HepG2 (cell line): ENCODE measurements around the gene IQSEC1. TPM values are rescaled to one million over a fixed set of nuclear protein-coding genes. Genes with fewer than 3 reads are reported as not detected.

Experiments used
- ATAC-seq: fragments of 200-7000 bp; cut with Tn5 transposase; 3 replicates; pipeline ENCODE4 v1.9.1; 2020; ENCODE audit warnings: mild to moderate bottlenecking, moderate library complexity
- BruUV-seq: library from RNA; stranded (reverse); fragments of 400-500 nt; replicated peaks from 2 replicates; lab custom pipeline; 2021; lab: Mats Ljungman, UMichigan
- CTCF ChIA-PET: fragments of 300-600 bp; formaldehyde crosslinking; extraction: SDS; loops from one replicate; lab custom pipeline; 2021; ENCODE audit warnings: low total read pairs, inconsistent platforms, low intra/inter-chr PET ratio; lab: Yijun Ruan, JAX
- POLR2A ChIA-PET: fragments of 350-600 bp; sonication (Branson Sonifier 250); formaldehyde crosslinking; loops from one replicate; lab custom pipeline; 2020; ENCODE audit warnings: antibody characterized with exemption, inconsistent platforms; lab: Yijun Ruan, JAX
- DNase-seq: peaks from one replicate; pipeline ENCODE4 v3.0.0-alpha.2; 2015; ENCODE audit warnings: low spot score
- FAIRE-seq: peaks from 3 replicates; lab custom pipeline; 2011; peaks lifted over from hg19 to GRCh38; lab: Jason Lieb, UNC
- H2AFZ ChIP-seq: one replicate; pipeline ENCODE4 v1.6.1; 2011; ENCODE audit warnings: low read length, inconsistent platforms
- H3K27ac ChIP-seq: fragments of 300-600 bp; 3 replicates; pipeline ENCODE4 v1.8.0; 2011; ENCODE audit warnings: mixed run types, mild to moderate bottlenecking, mixed read lengths, low read length, inconsistent platforms; ENCODE audit not compliant: insufficient read depth; ENCODE audit errors: extremely low read length
- H3K27me3 ChIP-seq, 2 experiments: fragments of 200-600 bp in 1 of 2; 2 replicates in 1 of 2; 3 replicates in 1 of 2; pipeline versions ENCODE4 v1.6.0 to v1.8.0; 2011; ENCODE audit warnings: low read length in 2 of 2, mild to moderate bottlenecking in 2 of 2, moderate library complexity in 2 of 2, inconsistent platforms in 1 of 2; ENCODE audit not compliant: insufficient read depth in 2 of 2, control insufficient read depth in 1 of 2
- H3K36me3 ChIP-seq, 2 experiments: fragments of 200-600 bp in 1 of 2; replicated peaks in 1 of 2; 2 replicates in 1 of 2; 3 replicates in 1 of 2; pipeline versions ENCODE4 v1.5.1 to v1.8.0; 2011; ENCODE audit warnings: low read length in 2 of 2, inconsistent platforms in 1 of 2; ENCODE audit not compliant: insufficient read depth in 2 of 2, control insufficient read depth in 1 of 2
- H3K4me1 ChIP-seq: 2 replicates; pipeline ENCODE4 v1.5.1; 2012; ENCODE audit warnings: low read length, inconsistent platforms; ENCODE audit not compliant: insufficient read depth
- H3K4me2 ChIP-seq: 2 replicates; pipeline ENCODE4 v1.6.0; 2011; ENCODE audit warnings: low read depth, low read length, inconsistent platforms
- H3K4me3 ChIP-seq, 3 experiments: fragments of 200-600 bp in 1 of 3; sonication (generic), shearing (Covaris generic) in 1 of 3; replicated peaks in 1 of 3; 2 replicates each; pipeline ENCODE4 v1.5.1; 2011 to 2016; ENCODE audit warnings: low read length in 3 of 3, inconsistent platforms in 2 of 3, low read depth in 2 of 3, mild to moderate bottlenecking in 2 of 3, control low read depth in 1 of 3, mixed read lengths in 1 of 3; ENCODE audit not compliant: insufficient read depth in 1 of 3
- H3K79me2 ChIP-seq: one replicate; pipeline ENCODE4 v1.6.1; 2011; ENCODE audit warnings: low read length, inconsistent platforms; ENCODE audit not compliant: insufficient read depth
- H3K9ac ChIP-seq: 2 replicates; pipeline ENCODE4 v1.6.0; 2011; ENCODE audit warnings: mild to moderate bottlenecking, low read depth, low read length, inconsistent platforms; ENCODE audit not compliant: insufficient read depth
- H3K9me3 ChIP-seq: 2 replicates; pipeline ENCODE4 v1.5.1; 2012; ENCODE audit warnings: mild to moderate bottlenecking, low read length
- H4K20me1 ChIP-seq: 2 replicates; pipeline ENCODE4 v1.6.0; 2011; ENCODE audit warnings: inconsistent platforms, mild to moderate bottlenecking, low read length, moderate library complexity; ENCODE audit not compliant: insufficient read depth
- GABPB1 ChIP-seq: IDR thresholded peaks from 2 replicates; pipeline ENCODE4 v1.6.1; 2016; ENCODE audit warnings: mild to moderate bottlenecking, missing genetic modification reagents, moderate library complexity, missing compliant biosample characterization
- WGBS: methylation state at CpG from one replicate; pipeline ENCODE4 v1.1.6; 2017; ENCODE audit warnings: low lambda C conversion rate; 5-methylcytosine and 5-hydroxymethylcytosine counted together
- in situ Hi-C: cut with HindIII; loops from 2 replicates; pipeline ENCODE4 v1.10.0; 2017; ENCODE audit warnings: low pct_unique_long_range_greater_than_20kb; ENCODE audit not compliant: extremely low pct_ligation_motif_present
- intact Hi-C: fragments of 100-400 bp; cut with micrococcal nuclease; formaldehyde crosslinking; loops from one replicate; pipeline ENCODE4 v1.10.0; 2022; ENCODE audit not compliant: unreplicated experiment
- polyA plus RNA-seq, 8 experiments: library from polyadenylated mRNA; depleted of rRNA in 3 of 8; stranded (reverse) in 7 of 8; unstranded in 1 of 8; fragments of >200 nt; fragmentation: Illumina TruSeq in 4 of 8; extraction: Trizol in 4 of 8; gene quantifications; 2 replicates each; pipeline versions ENCODE4 v1.2.1 to v1.2.3, GENCODE V29; 2011 to 2016; ENCODE audit warnings: low read depth in 4 of 8, missing spikeins in 1 of 8, mixed read lengths in 1 of 8; ENCODE audit not compliant: insufficient read depth in 1 of 8
- total RNA-seq, 5 experiments: library from RNA; depleted of rRNA; stranded (reverse); fragments of >200 nt; fragmentation: Illumina TruSeq; extraction: Trizol; gene quantifications; 2 replicates each; pipeline ENCODE4 v1.2.3, GENCODE V29; 2016; ENCODE audit warnings: low read depth in 1 of 5
- TF ChIP-seq, protein P1 (sequence below): sonication (generic); formaldehyde crosslinking; IDR thresholded peaks from 2 replicates; pipeline ENCODE4 v1.4.0; 2020; ENCODE audit warnings: missing genetic modification reagents
- TF ChIP-seq, protein P2 (sequence below): sonication (generic); formaldehyde crosslinking; IDR thresholded peaks from 2 replicates; pipeline ENCODE4 v1.8.0; 2022; ENCODE audit warnings: low read depth, missing genetic modification reagents
- TF ChIP-seq, protein P3 (sequence below): sonication (generic); formaldehyde crosslinking; IDR thresholded peaks from 2 replicates; pipeline ENCODE4 v1.4.0; 2020; ENCODE audit warnings: missing genetic modification reagents
- TF ChIP-seq, protein P4 (sequence below), 2 experiments: IDR thresholded peaks; 2 replicates each; pipeline ENCODE4 v1.6.1; 2011 to 2012; ENCODE audit warnings: low read length in 2 of 2, borderline replicate concordance in 1 of 2, low read depth in 1 of 2, mild to moderate bottlenecking in 1 of 2, moderate library complexity in 1 of 2

Gene IQSEC1
- total and polyA plus RNA-seq, 2 of the 13 experiments (the other 11 are each of a cell fraction or from before 2014, with no cell fraction given), result 17.4 to 20.2 TPM

DNA sequence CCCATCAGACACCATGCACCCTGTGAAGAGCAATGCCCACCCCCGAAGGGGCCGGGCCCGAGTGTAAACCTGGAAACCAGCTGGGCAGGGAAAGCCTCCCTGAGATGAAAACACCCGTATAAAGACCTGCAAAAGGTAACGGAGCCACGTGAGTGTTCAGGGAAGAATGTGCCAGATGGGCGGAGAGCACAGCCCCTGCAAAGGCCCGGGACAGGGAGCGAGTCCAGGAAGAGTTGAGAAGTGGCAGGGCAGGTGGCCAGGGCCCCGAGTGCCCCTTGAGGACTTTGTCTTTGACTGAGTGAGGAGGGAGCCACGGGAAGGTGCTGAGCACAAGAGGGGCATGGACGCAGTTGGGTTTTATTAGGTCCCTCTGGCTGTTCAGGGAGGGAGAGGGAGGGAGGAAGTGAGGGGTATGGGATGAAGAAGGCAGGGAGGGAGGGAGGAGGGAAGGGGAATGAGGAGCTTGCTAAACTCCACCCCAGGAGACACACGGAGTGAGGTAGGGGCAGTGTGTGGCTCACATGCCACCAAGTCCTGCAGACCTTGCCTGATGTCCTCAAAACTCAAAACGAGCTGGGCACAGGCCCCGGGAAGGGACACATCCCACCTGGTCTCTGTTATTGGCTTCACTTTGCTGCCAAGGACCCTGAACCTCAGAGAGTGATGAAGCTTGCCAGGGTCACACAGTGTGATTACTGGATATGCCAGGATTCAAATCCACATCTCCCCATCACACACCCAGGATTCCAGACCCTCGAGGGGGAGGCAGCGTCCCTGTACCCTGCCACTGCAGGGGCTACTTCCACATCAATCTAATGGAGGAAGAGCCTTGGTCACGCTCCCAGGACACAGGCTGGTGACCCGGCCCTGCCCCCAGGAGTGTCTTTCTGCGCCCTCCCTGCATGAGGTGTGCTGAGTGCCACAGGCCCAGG lies 49.1 kb upstream of the IQSEC1 start (continued):
- TF ChIP-seq, protein P1, sequence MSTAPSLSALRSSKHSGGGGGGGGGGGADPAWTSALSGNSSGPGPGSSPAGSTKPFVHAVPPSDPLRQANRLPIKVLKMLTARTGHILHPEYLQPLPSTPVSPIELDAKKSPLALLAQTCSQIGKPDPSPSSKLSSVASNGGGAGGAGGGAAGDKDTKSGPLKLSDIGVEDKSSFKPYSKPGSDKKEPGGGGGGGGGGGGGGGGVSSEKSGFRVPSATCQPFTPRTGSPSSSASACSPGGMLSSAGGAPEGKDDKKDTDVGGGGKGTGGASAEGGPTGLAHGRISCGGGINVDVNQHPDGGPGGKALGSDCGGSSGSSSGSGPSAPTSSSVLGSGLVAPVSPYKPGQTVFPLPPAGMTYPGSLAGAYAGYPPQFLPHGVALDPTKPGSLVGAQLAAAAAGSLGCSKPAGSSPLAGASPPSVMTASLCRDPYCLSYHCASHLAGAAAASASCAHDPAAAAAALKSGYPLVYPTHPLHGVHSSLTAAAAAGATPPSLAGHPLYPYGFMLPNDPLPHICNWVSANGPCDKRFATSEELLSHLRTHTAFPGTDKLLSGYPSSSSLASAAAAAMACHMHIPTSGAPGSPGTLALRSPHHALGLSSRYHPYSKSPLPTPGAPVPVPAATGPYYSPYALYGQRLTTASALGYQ, result no peak
- TF ChIP-seq, protein P2, sequence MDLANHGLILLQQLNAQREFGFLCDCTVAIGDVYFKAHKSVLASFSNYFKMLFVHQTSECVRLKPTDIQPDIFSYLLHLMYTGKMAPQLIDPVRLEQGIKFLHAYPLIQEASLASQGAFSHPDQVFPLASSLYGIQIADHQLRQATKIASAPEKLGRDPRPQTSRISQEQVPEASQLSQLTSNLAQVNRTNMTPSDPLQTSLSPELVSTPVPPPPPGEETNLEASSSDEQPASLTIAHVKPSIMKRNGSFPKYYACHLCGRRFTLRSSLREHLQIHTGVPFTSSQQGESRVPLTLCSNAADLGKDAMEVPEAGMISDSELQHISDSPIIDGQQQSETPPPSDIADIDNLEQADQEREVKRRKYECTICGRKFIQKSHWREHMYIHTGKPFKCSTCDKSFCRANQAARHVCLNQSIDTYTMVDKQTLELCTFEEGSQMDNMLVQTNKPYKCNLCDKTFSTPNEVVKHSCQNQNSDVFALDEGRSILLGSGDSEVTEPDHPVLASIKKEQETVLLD, result no peak
- TF ChIP-seq, protein P3, sequence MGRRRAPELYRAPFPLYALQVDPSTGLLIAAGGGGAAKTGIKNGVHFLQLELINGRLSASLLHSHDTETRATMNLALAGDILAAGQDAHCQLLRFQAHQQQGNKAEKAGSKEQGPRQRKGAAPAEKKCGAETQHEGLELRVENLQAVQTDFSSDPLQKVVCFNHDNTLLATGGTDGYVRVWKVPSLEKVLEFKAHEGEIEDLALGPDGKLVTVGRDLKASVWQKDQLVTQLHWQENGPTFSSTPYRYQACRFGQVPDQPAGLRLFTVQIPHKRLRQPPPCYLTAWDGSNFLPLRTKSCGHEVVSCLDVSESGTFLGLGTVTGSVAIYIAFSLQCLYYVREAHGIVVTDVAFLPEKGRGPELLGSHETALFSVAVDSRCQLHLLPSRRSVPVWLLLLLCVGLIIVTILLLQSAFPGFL (CRISPR knock-in tag), result no peak

DNA sequence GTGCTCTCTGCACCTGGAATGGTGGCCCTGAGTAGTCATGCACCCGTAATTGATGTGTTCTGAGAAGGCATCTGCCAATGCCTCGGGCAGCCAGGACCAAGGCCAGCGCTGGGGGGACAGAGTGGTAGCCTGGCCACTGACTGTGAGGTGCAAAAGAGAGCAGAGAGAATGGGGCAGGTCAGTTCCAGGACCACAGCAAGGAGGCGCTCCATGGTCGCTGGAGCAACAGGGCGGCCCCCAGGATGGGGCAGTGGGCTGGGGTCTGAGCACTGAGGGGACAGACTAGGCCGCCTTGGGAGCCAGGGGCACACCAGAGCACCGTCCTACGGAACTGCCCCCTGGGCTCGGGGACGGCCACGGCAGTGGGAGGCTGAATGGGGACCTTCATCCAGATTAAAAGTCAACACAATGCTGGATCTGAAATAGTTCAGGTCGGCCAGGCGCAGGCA lies 48.3 kb upstream of the IQSEC1 start:
- no peaks in the 10 kb centered on the region for H3K79me2 ChIP-seq
- no peak overlapping the region for H3K4me3 ChIP-seq
- in situ Hi-C loops, result no loop called here
- H3K4me2 ChIP-seq, result no peak overlapping the region
- no peaks in the 10 kb centered on the region for H3K9me3 ChIP-seq
- ATAC-seq (no peak; the same call in 2 of the 3 replicates), DNase-seq (no peak), FAIRE-seq (no peak)
- intact Hi-C loops, result no loop called here
- H2AFZ ChIP-seq, result no peak overlapping the region
- no TSS peak for BruUV-seq
- POLR2A ChIA-PET, result no interaction called here
- H3K36me3 ChIP-seq, result peaks cover 0 to 6% of the 10 kb centered on the region in 2 experiments; a peak in 2 of 5 replicates
- H3K9ac ChIP-seq, result no peak overlapping the region
- H3K4me1 ChIP-seq, result no peaks in the 10 kb centered on the region
- 96% methylated on average over 8 of the region's 14 CpGs for WGBS
- H3K27ac ChIP-seq, result no peak overlapping the region
- 0 out of 2 replicates have a peak, but pooled peaks cover 2% of the 10 kb centered on the region for H4K20me1 ChIP-seq
- TF ChIP-seq, protein P4, sequence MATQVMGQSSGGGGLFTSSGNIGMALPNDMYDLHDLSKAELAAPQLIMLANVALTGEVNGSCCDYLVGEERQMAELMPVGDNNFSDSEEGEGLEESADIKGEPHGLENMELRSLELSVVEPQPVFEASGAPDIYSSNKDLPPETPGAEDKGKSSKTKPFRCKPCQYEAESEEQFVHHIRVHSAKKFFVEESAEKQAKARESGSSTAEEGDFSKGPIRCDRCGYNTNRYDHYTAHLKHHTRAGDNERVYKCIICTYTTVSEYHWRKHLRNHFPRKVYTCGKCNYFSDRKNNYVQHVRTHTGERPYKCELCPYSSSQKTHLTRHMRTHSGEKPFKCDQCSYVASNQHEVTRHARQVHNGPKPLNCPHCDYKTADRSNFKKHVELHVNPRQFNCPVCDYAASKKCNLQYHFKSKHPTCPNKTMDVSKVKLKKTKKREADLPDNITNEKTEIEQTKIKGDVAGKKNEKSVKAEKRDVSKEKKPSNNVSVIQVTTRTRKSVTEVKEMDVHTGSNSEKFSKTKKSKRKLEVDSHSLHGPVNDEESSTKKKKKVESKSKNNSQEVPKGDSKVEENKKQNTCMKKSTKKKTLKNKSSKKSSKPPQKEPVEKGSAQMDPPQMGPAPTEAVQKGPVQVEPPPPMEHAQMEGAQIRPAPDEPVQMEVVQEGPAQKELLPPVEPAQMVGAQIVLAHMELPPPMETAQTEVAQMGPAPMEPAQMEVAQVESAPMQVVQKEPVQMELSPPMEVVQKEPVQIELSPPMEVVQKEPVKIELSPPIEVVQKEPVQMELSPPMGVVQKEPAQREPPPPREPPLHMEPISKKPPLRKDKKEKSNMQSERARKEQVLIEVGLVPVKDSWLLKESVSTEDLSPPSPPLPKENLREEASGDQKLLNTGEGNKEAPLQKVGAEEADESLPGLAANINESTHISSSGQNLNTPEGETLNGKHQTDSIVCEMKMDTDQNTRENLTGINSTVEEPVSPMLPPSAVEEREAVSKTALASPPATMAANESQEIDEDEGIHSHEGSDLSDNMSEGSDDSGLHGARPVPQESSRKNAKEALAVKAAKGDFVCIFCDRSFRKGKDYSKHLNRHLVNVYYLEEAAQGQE (IDR thresholded peaks at IDR 0.05; ENCODE audit: borderline replicate concordance in 1 of 2, low read depth in 1 of 2, low read length in 2 of 2), result peak; percentile 24 to 81
- no peak for TF ChIP-seq GABPB1 (CRISPR knock-in tag)
- no peaks in the 10 kb centered on the region for H3K27me3 ChIP-seq
- CTCF ChIA-PET, result no interaction called here
